Mesendoderm (in vitro differentiated cells): ENCODE measurements around the gene DRG2.

ENCODE experiments used
- DNase-seq: peaks from one replicate; pipeline ENCODE4 v3.0.0; 2013
- H2AK5ac ChIP-seq: 2 replicates; pipeline ENCODE4 v1.6.1; 2013; ENCODE audit warnings: low read length, inconsistent platforms
- H2BK120ac ChIP-seq: 2 replicates; pipeline ENCODE4 v1.6.1; 2013; ENCODE audit warnings: low read depth, mild to moderate bottlenecking, low read length, moderate library complexity, mixed read lengths
- H2BK15ac ChIP-seq: replicated peaks from 2 replicates; pipeline ENCODE4 v1.6.1; 2013; ENCODE audit warnings: low read depth, mild to moderate bottlenecking, moderate library complexity
- H2BK5ac ChIP-seq: 2 replicates; pipeline ENCODE4 v1.6.1; 2013; ENCODE audit warnings: low read length, inconsistent platforms
- H3K18ac ChIP-seq: 2 replicates; pipeline ENCODE4 v1.6.1; 2013; ENCODE audit warnings: mild to moderate bottlenecking, low read length, mixed read lengths
- H3K23ac ChIP-seq: one replicate; pipeline ENCODE4 v1.6.1; 2013; ENCODE audit warnings: low read length
- H3K27ac ChIP-seq: 2 replicates; pipeline ENCODE4 v1.5.1; 2013; ENCODE audit warnings: low read depth, mild to moderate bottlenecking, inconsistent platforms, low read length, moderate library complexity
- H3K27me3 ChIP-seq: 2 replicates; pipeline ENCODE4 v1.6.1; 2013; ENCODE audit warnings: low read length, control low read depth, mild to moderate bottlenecking, inconsistent platforms; ENCODE audit not compliant: insufficient read depth, poor library complexity
- H3K36me3 ChIP-seq: 2 replicates; pipeline ENCODE4 v1.6.1; 2013; ENCODE audit warnings: low read length, inconsistent platforms; ENCODE audit not compliant: control insufficient read depth, insufficient read depth
- H3K4ac ChIP-seq: one replicate; pipeline ENCODE4 v1.6.1; 2013; ENCODE audit warnings: low read depth, mild to moderate bottlenecking, low read length, moderate library complexity
- H3K4me1 ChIP-seq: 2 replicates; pipeline ENCODE4 v1.6.1; 2013; ENCODE audit warnings: low read depth, low read length, inconsistent platforms; ENCODE audit not compliant: control insufficient read depth
- H3K4me2 ChIP-seq: 2 replicates; pipeline ENCODE4 v1.6.1; 2013; ENCODE audit warnings: low read length
- H3K4me3 ChIP-seq: 2 replicates; pipeline ENCODE4 v1.5.1; 2013; ENCODE audit warnings: mild to moderate bottlenecking, low read length
- H3K56ac ChIP-seq: one replicate; pipeline ENCODE4 v1.6.1; 2013; ENCODE audit warnings: low read length
- H3K79me1 ChIP-seq: 2 replicates; pipeline ENCODE4 v1.6.1; 2013; ENCODE audit warnings: low read length, inconsistent platforms
- H3K79me2 ChIP-seq: 2 replicates; pipeline ENCODE4 v1.6.1; 2013; ENCODE audit warnings: mild to moderate bottlenecking, low read length; ENCODE audit not compliant: control insufficient read depth, insufficient read depth
- H3K9ac ChIP-seq: 2 replicates; pipeline ENCODE4 v1.6.1; 2013; ENCODE audit warnings: low read length, inconsistent platforms
- H4K5ac ChIP-seq: one replicate; pipeline ENCODE4 v1.6.1; 2013; ENCODE audit warnings: low read length
- H4K8ac ChIP-seq: one replicate; pipeline ENCODE4 v1.6.1; 2013; ENCODE audit warnings: low read depth, mild to moderate bottlenecking, control low read depth, low read length, moderate library complexity
- WGBS: extraction: QIAGEN DNeasy Blood & Tissue Kit; methylation state at CpG from one replicate; pipeline ENCODE4 v1.1.7; 2013; ENCODE audit warnings: low lambda C conversion rate, missing lambda C conversion rate; ENCODE audit not compliant: insufficient coverage; ENCODE audit errors: extremely low coverage; 5-methylcytosine and 5-hydroxymethylcytosine counted together

The DRG2 gene

DNA sequence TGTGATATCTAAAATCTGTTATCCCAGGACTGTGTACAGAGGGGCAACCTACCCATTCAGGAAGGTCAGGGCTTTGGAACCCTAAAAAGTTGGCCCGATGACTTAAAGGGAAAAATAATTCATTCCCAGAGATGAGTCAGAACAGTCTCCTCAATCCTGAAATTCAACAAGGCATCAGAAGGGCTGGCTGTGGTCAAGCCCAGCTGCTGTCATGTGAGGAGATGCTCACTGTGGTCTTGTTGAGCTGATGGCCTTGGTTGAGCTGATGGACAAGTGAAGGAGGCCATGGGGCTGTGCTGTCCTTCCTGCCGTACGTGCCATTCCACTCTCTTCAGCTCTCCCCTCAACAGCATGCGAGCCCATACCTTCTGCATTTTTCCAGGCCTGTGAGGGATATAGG lies 20.9 kb upstream of the DRG2 start:
- Histone ChIP-seq H3K4me3 (no peak overlapping the region), H2AK5ac (no peak overlapping the region)
- WGBS = no CpG with 5 or more reads among the region's 4 CpGs

DNA sequence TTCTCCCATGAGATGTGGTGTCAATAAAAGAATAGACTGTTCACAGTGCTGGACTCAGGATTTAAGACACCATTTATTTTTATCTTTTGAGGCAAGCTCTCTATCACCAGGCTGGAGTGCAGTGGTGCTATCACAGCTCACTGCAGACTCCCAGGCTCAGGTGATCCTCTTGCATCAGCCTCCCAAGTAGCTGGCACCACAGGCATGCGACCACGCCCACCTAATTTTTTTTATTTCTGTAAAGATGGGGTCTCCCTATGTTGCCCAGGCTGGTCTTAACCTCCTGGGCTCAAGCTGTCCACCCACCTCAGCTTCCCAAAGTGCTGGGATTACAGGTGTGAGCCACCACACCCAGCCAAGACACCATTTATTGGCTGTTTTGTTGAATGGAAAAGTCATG lies 18.6 kb upstream of the DRG2 start:
- no peak for DNase-seq
- H3K9ac ChIP-seq = no peak overlapping the region
- no peak overlapping the region for H3K4me2 ChIP-seq
- H2AK5ac ChIP-seq = no peak overlapping the region
- no peak overlapping the region for H3K27ac ChIP-seq
- H3K18ac ChIP-seq = no peak overlapping the region
- H4K5ac ChIP-seq = no peak overlapping the region
- H3K56ac ChIP-seq = no peak overlapping the region
- H3K4ac ChIP-seq = no peak overlapping the region
- H4K8ac ChIP-seq = no peak overlapping the region
- no peak overlapping the region for H3K23ac ChIP-seq
- no peaks in the 10 kb centered on the region for H3K79me2 ChIP-seq
- no CpG with 5 or more reads among the region's 2 CpGs for WGBS
- no peaks in the 10 kb centered on the region for H3K4me1 ChIP-seq
- H2BK15ac ChIP-seq = no peak overlapping the region
- no peaks in the 10 kb centered on the region for H3K79me1 ChIP-seq
- H2BK120ac ChIP-seq = no peak overlapping the region
- H2BK5ac ChIP-seq = no peak overlapping the region
- H3K27me3 ChIP-seq = no peaks in the 10 kb centered on the region
- H3K36me3 ChIP-seq = no peaks in the 10 kb centered on the region
- H3K4me3 ChIP-seq = no peak overlapping the region

More for the DNA sequence above, 20.9 kb upstream of the DRG2 start:
- Histone ChIP-seq H2BK120ac (no peak overlapping the region), H3K27me3 (no peaks in the 10 kb centered on the region), H3K79me2 (no peaks in the 10 kb centered on the region), H3K9ac (no peak overlapping the region), H2BK5ac (no peak overlapping the region), H3K23ac (no peak overlapping the region), H3K36me3 (no peaks in the 10 kb centered on the region), H3K4me1 (no peaks in the 10 kb centered on the region), H3K4ac (no peak overlapping the region), H3K4me2 (no peak overlapping the region), H2BK15ac (no peak overlapping the region), H3K18ac (no peak overlapping the region), H4K8ac (no peak overlapping the region), H3K27ac (no peak overlapping the region), H4K5ac (no peak overlapping the region), H3K56ac (no peak overlapping the region), H3K79me1 (no peaks in the 10 kb centered on the region)
- no peak for DNase-seq

DNA sequence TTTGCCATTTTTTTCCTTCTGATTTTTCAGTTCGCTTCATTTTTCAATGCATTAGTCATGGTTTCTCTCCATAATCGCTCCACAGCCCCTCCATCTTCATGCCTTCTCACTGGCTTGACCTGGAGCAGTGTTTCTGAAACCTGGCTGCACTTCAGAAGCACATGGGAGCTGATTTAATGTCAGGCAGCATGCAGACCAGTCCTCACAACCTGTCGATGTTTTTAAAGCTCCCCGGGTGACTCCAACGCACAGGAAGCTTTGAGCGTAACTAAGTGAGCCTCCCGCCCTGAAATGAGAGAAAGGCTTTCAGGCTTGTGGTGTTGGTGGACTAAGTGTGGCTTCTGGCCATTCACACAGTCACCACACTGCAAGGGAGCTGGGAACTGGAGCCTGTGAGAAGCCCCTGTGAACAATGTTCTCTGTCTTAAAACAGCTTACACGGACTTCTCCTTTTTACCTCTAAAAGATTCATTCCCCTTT lies 16.8 kb upstream of the DRG2 start:
- no peak overlapping the region for H3K18ac ChIP-seq
- H3K23ac ChIP-seq = no peak overlapping the region
- no peak overlapping the region for H3K9ac ChIP-seq
- no peak overlapping the region for H4K5ac ChIP-seq
- H3K4ac ChIP-seq = no peak overlapping the region
- no peak overlapping the region for H3K27ac ChIP-seq
- no peak overlapping the region for H3K4me2 ChIP-seq
- no peak overlapping the region for H2AK5ac ChIP-seq
- no peaks in the 10 kb centered on the region for H3K79me1 ChIP-seq
- no peak overlapping the region for H4K8ac ChIP-seq
- no peak overlapping the region for H3K4me3 ChIP-seq
- H3K27me3 ChIP-seq = no peaks in the 10 kb centered on the region
- DNase-seq = peak; percentile 35
- no peaks in the 10 kb centered on the region for H3K79me2 ChIP-seq
- H3K56ac ChIP-seq = no peak overlapping the region
- no CpG with 5 or more reads among the region's 8 CpGs for WGBS
- no peak overlapping the region for H2BK120ac ChIP-seq
- H3K36me3 ChIP-seq = no peaks in the 10 kb centered on the region
- H3K4me1 ChIP-seq = no peaks in the 10 kb centered on the region
- H2BK15ac ChIP-seq = no peak overlapping the region
- no peak overlapping the region for H2BK5ac ChIP-seq

DNA sequence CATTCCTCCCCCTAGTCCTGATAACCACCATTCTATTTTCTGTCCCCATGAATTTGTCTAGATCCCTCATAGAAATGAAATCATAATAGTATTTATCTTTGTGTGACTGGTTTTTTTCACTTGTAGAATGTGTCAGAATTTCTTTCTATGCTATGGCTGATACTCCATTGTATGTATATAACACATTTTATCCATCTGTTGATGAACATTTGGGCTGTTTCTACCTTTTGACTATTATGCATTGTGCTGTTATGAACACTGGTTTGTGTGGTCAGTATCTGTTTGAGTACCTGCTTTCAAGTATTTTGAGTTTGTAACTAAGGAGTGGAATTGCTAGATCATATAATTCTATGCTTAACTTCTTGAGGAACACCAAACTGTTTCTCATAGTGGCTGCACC lies 16.0 kb upstream of the DRG2 start:
- no peak overlapping the region for H4K5ac ChIP-seq
- no peaks in the 10 kb centered on the region for H3K79me1 ChIP-seq
- no peak overlapping the region for H3K56ac ChIP-seq
- H2AK5ac ChIP-seq = no peak overlapping the region
- no peak overlapping the region for H2BK120ac ChIP-seq
- H3K4ac ChIP-seq = no peak overlapping the region
- H3K9ac ChIP-seq = no peak overlapping the region
- no peaks in the 10 kb centered on the region for H3K36me3 ChIP-seq
- no peak overlapping the region for H3K23ac ChIP-seq
- no peak overlapping the region for H3K4me3 ChIP-seq
- no peaks in the 10 kb centered on the region for H3K4me1 ChIP-seq
- H2BK15ac ChIP-seq = no peak overlapping the region
- H4K8ac ChIP-seq = no peak overlapping the region
- H3K79me2 ChIP-seq = no peaks in the 10 kb centered on the region
- DNase-seq = no peak
- H3K27me3 ChIP-seq = no peaks in the 10 kb centered on the region
- H3K27ac ChIP-seq = no peak overlapping the region
- H3K4me2 ChIP-seq = no peak overlapping the region
- H2BK5ac ChIP-seq = no peak overlapping the region
- H3K18ac ChIP-seq = no peak overlapping the region

DNA sequence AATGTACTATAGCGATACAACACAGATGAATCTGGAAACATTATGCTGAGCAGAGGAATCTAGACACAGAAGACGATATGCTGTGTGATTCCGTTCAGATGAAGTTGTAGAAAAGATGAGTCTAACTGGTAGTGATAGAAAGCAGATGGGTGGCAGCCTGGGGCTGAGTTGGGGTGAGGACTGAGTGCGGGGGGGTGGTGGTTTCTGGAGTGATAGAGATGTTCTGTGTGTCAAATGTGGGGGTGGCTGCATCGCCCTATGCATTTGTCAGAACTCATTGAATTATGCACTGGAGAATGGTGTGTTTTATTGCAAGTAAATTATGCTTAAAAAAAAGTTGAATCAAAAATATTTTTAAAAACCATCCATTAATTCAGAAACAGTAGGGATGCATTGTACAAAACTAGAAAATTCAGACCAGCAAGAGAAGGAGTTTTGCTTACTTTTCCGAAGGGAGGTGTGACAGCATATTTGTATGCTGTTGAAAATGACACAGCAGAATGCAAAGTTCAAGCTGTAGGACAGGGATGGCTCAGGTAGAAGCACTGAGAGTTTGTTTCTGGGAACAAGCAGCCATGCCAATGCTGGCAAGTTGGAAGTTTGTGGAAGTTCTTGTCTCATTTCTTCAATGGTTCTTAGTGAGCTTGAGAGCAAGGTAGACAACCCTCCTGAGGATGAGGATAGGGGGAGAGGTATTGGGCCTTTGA lies 13.0 kb upstream of the DRG2 start:
- Histone ChIP-seq H3K79me2 (no peaks in the 10 kb centered on the region), H4K5ac (no peak overlapping the region), H3K4me3 (no peak overlapping the region), H2BK15ac (no peak overlapping the region), H3K4ac (no peak overlapping the region), H3K56ac (no peak overlapping the region), H3K23ac (no peak overlapping the region), H2BK5ac (no peak overlapping the region), H2BK120ac (no peak overlapping the region), H3K27me3 (no peaks in the 10 kb centered on the region), H3K36me3 (no peaks in the 10 kb centered on the region), H3K79me1 (no peaks in the 10 kb centered on the region), H3K4me1 (no peaks in the 10 kb centered on the region), H2AK5ac (no peak overlapping the region), H3K9ac (no peak overlapping the region), H4K8ac (no peak overlapping the region), H3K18ac (no peak overlapping the region), H3K4me2 (no peak overlapping the region), H3K27ac (no peak overlapping the region)
- DNase-seq = no peak
- WGBS = no CpG with 5 or more reads among the region's 6 CpGs

DNA sequence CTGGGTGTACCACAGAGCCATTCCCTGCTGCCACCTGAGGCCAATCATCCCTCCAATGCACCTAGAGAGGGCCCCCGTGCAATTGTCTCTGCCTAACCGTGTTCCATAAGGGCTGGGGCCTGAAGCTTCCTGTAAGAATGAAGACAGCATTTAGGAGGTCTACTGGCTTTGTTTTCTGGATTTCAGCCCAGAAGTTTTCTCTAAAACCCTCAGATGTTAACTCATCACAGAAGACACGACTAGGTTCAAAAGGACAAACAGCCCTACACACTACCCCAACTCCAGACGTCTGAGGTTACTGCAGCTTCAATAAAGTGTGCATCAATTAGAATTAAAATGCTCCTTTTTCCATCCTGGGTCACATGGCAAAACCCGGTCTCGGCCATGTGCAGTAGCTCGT lies 10.8 kb upstream of the DRG2 start:
- no peaks in the 10 kb centered on the region for H3K36me3 ChIP-seq
- H3K4ac ChIP-seq = no peak overlapping the region

More for the DNA sequence above, 10.8 kb upstream of the DRG2 start:
- Histone ChIP-seq H3K9ac (no peak overlapping the region), H2BK15ac (no peak overlapping the region), H2BK120ac (no peak overlapping the region), H2AK5ac (no peak overlapping the region), H3K79me1 (no peaks in the 10 kb centered on the region), H3K27me3 (no peaks in the 10 kb centered on the region), H3K4me2 (no peak overlapping the region), H3K56ac (no peak overlapping the region), H3K18ac (no peak overlapping the region), H4K8ac (no peak overlapping the region), H3K23ac (no peak overlapping the region), H3K4me1 (no peaks in the 10 kb centered on the region), H3K27ac (no peak overlapping the region), H3K4me3 (no peak overlapping the region), H3K79me2 (no peaks in the 10 kb centered on the region), H4K5ac (no peak overlapping the region), H2BK5ac (no peak overlapping the region)
- no CpG with 5 or more reads among the region's 7 CpGs for WGBS
- DNase-seq = no peak
